Sigmoid colon (tissue), 7 donors: ENCODE results near the gene SH3RF3. TPM values are rescaled to one million over a fixed set of nuclear protein-coding genes. Genes with fewer than 3 reads are reported as not detected.
A peak's percentile ranks its signal among the peaks of the same experiment; 100 is the strongest.

Experiments used
- DNase-seq: peaks from one replicate; pipeline ENCODE4 v3.0.0-alpha.2; 2019
- H3K27ac ChIP-seq, 4 donors: fragments of 200-600 bp; sonication (generic); one replicate each; pipeline ENCODE4 v1.5.1; 2016 to 2019; ENCODE audit warnings: mild to moderate bottlenecking in 1 of 4
- H3K27me3 ChIP-seq, 3 donors: fragments of 200-600 bp; sonication (generic); one replicate each; pipeline ENCODE4 v1.5.1; 2019; ENCODE audit warnings: mild to moderate bottlenecking in 1 of 3
- H3K36me3 ChIP-seq, 4 donors: fragments of 200-600 bp; sonication (generic); one replicate each; pipeline ENCODE4 v1.5.1; 2016 to 2019
- H3K4me1 ChIP-seq, 4 donors: fragments of 200-600 bp; sonication (generic); one replicate each; pipeline ENCODE4 v1.5.1; 2017 to 2019
- H3K4me3 ChIP-seq, 4 donors: fragments of 200-600 bp; sonication (generic); one replicate each; pipeline ENCODE4 v1.5.1; 2017 to 2019; ENCODE audit warnings: mild to moderate bottlenecking in 2 of 4, moderate library complexity in 1 of 4
- H3K9me3 ChIP-seq, 4 donors: fragments of 200-600 bp in 3 of 4; sonication (generic) in 3 of 4; one replicate each; pipeline versions ENCODE4 v1.5.1 to v1.6.1; 2013 to 2019
- EP300 ChIP-seq, 4 donors: sonication (generic); formaldehyde crosslinking; IDR thresholded peaks; one replicate each; pipeline ENCODE4 v1.6.1; 2017; ENCODE audit warnings: antibody characterized with exemption in 4 of 4
- POLR2A ChIP-seq, 2 donors: fragments of 450-650 bp; IDR thresholded peaks; one replicate each; pipeline ENCODE4 v1.6.1; 2016; ENCODE audit warnings: antibody characterized with exemption in 2 of 2, mild to moderate bottlenecking in 2 of 2, moderate library complexity in 2 of 2
- POLR2AphosphoS5 ChIP-seq, 4 donors: sonication (generic); formaldehyde crosslinking; IDR thresholded peaks; one replicate each; pipeline ENCODE4 v1.6.1; 2017; ENCODE audit warnings: antibody characterized with exemption in 4 of 4
- WGBS, 2 donors: extraction: QIAGEN DNeasy Blood & Tissue Kit; methylation state at CpG; one replicate each; pipeline ENCODE4 v1.1.7; 2013; 5-methylcytosine and 5-hydroxymethylcytosine counted together
- intact Hi-C: fragments of 100-400 bp; cut with DNase I; formaldehyde crosslinking; loops from one replicate; pipeline ENCODE4 v1.15.1; 2023
- polyA plus RNA-seq, 3 donors: library from polyadenylated mRNA; stranded (reverse); fragments of 200-250 nt; gene quantifications; one replicate each; pipeline ENCODE4 v1.2.3, GENCODE V29; 2013
- total RNA-seq, 4 donors: library from RNA; depleted of rRNA; stranded (reverse); fragments of >200 nt; gene quantifications; one replicate each; pipeline ENCODE4 v1.1.0, GENCODE V29; 2016
- TF ChIP-seq, protein P1 (sequence below), 4 experiments: fragments of 450-650 bp in 3 of 4; fragments of 200-600 bp in 1 of 4; IDR thresholded peaks; one replicate each; pipeline ENCODE4 v1.5.1; 2016 to 2019; ENCODE audit warnings: antibody characterized with exemption in 4 of 4, mild to moderate bottlenecking in 3 of 4, moderate library complexity in 2 of 4
- donor health status: healthy with polysubstance abuse.
- donor health status: Bipolar disorder and iron deficiency.
- donor health status: healthy.

Gene SH3RF3
- total and polyA plus RNA-seq, 7 donors, result 0.69 to 10.0 (median 3.4) TPM

DNA sequence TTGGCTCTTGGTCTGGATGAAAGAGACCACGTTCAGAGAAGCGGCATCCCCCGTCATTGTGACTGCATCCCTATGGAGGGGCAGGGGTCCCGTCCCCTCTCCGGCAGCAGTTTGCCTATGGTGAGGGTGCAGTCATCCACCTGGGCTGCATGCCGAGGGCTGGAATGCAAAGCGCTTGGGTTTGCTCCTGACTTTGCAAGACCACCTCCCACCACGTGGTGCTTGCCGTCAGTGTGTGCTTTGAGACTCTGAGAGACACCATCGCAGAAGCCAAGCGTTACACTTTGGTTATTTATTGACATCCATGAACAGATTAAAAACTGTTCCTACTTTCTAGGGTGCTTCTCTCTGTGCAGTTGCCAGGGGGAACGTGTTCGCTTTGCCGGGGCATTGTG lies 59.5 kb downstream of the SH3RF3 start:
- intact Hi-C loops, result no loop called here
- peak; percentile 57 for DNase-seq
- Histone ChIP-seq H3K9me3 (no peaks in the 10 kb centered on the region), H3K4me1 (peaks cover 0 to 61% (median 39%) of the 10 kb centered on the region in 4 donors), H3K36me3 (no peaks in the 10 kb centered on the region), H3K4me3 (no peak overlapping the region), H3K27me3 (no peaks in the 10 kb centered on the region), H3K27ac (peak overlapping the region in 2 of 4 donors; percentile 87)
- 79 to 80% methylated on average over 14 of the region's 14 CpGs for WGBS, 2 donors
- TF ChIP-seq EP300 (IDR thresholded peaks at IDR 0.05), result no peak
- no peak for TF ChIP-seq POLR2A (IDR thresholded peaks at IDR 0.05)
- TF ChIP-seq POLR2AphosphoS5 (IDR thresholded peaks at IDR 0.05), result no peak
- TF ChIP-seq, protein P1, sequence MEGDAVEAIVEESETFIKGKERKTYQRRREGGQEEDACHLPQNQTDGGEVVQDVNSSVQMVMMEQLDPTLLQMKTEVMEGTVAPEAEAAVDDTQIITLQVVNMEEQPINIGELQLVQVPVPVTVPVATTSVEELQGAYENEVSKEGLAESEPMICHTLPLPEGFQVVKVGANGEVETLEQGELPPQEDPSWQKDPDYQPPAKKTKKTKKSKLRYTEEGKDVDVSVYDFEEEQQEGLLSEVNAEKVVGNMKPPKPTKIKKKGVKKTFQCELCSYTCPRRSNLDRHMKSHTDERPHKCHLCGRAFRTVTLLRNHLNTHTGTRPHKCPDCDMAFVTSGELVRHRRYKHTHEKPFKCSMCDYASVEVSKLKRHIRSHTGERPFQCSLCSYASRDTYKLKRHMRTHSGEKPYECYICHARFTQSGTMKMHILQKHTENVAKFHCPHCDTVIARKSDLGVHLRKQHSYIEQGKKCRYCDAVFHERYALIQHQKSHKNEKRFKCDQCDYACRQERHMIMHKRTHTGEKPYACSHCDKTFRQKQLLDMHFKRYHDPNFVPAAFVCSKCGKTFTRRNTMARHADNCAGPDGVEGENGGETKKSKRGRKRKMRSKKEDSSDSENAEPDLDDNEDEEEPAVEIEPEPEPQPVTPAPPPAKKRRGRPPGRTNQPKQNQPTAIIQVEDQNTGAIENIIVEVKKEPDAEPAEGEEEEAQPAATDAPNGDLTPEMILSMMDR (IDR thresholded peaks at IDR 0.05), result no peak

DNA sequence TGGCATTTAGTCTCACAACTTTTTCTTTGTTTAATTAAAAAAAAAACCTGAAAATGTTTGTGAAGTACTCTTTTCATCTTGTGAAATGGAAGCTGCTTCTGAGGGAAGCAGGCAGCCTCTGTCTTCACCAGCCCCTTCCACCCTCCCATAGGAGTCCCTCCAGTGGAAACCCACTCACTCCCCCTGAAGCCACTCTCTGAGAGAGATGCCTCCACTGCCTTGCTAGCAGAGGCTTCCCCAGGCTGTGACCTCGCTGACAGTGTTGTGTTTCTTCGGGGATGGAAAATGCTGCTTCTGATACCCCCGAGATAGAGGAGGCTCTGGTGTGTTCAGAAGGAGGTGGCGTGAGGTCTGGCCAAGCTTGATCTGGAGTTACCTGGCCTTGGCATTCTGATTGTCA lies 59.9 kb downstream of the SH3RF3 start:
- Histone ChIP-seq H3K27me3 (no peaks in the 10 kb centered on the region), H3K4me3 (no peak overlapping the region), H3K36me3 (no peaks in the 10 kb centered on the region), H3K27ac (peak overlapping the region in 2 of 4 donors; percentile 87), H3K9me3 (no peaks in the 10 kb centered on the region), H3K4me1 (peaks cover 0 to 61% (median 39%) of the 10 kb centered on the region in 4 donors)
- DNase-seq, result peak; percentile 35
- TF ChIP-seq POLR2AphosphoS5 (IDR thresholded peaks at IDR 0.05) (no peak), EP300 (IDR thresholded peaks at IDR 0.05) (no peak), POLR2A (IDR thresholded peaks at IDR 0.05) (no peak)
- TF ChIP-seq, protein P1 (IDR thresholded peaks at IDR 0.05), result no peak
- 90 to 96% methylated on average over 4 of the region's 4 CpGs for WGBS, 2 donors
- intact Hi-C loops, result no loop called here

DNA sequence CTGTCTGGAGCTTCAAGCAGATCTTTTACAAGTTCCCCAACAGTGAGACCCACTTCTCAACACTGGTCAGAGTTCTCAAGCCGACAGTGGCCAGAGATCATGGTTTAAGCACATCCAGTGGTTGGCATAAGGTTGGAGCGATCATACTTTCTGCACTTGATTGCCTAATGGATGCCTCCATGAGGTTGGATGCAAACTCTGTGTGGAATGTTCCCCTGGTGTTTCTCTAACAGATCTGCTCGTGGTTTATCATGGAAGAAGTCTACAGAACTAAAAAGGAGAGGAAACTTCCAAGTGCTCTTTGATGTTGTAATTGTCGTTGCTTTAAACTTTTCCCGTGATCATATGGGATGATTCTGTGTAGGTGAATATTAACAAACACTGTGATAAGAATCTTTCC lies 60.7 kb downstream of the SH3RF3 start:
- Histone ChIP-seq H3K4me3 (no peak overlapping the region), H3K27ac (peak overlapping the region in 2 of 4 donors; percentile 39 to 87), H3K36me3 (no peaks in the 10 kb centered on the region), H3K27me3 (no peaks in the 10 kb centered on the region), H3K4me1 (peaks cover 0 to 56% (median 32%) of the 10 kb centered on the region in 4 donors), H3K9me3 (no peaks in the 10 kb centered on the region)
- TF ChIP-seq, protein P1 (IDR thresholded peaks at IDR 0.05), result no peak
- TF ChIP-seq POLR2A (IDR thresholded peaks at IDR 0.05) (no peak), EP300 (IDR thresholded peaks at IDR 0.05) (no peak), POLR2AphosphoS5 (IDR thresholded peaks at IDR 0.05) (no peak)
- intact Hi-C loops, result no loop called here
- DNase-seq, result no peak
- 54 to 78% methylated on average over 5 of the region's 5 CpGs for WGBS, 2 donors

DNA sequence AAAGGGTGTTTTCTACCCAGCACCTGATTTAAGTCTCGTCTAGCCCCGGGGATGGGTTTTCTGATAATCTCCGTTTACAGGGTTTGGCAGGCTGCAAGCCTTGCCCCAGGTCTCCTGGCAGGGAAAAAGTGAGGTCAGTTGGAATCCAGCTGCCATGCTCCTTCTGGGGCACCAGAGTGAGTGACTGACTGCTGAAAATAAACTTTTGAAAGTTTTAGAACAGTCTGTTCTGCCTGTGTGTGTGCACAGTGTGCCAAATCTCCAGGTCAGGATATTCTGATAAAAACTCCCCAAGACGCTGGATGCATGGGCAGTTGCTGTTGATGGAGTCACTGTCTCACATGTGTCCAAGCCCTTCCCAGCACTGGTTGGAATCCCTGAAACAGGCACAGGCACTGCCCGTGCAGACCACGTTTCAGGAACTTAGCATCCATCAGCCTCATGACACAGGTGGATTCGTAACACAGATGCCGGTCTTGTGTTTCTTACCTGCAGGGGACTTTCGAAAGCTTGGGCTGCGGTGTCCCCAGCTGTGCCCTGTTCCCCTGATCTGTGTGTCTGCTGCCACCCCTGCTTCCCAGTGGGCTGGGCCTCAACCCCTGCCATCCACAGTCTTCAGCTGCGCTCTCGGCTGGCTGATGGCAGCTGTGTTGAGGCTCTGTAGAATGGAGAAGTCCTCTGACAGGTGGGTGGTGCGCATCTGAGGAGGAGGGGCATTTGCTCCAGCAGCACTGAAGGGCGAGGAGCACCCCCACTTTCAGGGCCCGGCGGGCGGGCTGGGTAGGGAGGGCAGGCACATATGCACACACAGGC lies 65.0 kb downstream of the SH3RF3 start:
- Histone ChIP-seq H3K36me3 (no peaks in the 10 kb centered on the region), H3K9me3 (no peaks in the 10 kb centered on the region), H3K4me3 (no peak overlapping the region), H3K4me1 (peaks cover 0 to 30% (median 17%) of the 10 kb centered on the region in 4 donors), H3K27me3 (no peaks in the 10 kb centered on the region), H3K27ac (no peak overlapping the region)
- peak; percentile 33 for DNase-seq
- TF ChIP-seq, protein P1 (IDR thresholded peaks at IDR 0.05), result no peak
- no peak for TF ChIP-seq POLR2A (IDR thresholded peaks at IDR 0.05)
- no peak for TF ChIP-seq EP300 (IDR thresholded peaks at IDR 0.05)
- intact Hi-C loops, result no loop called here
- 78 to 89% methylated on average over 17 of the region's 17 CpGs for WGBS, 2 donors
